ENCODE results near the gene CCDC60.
"Not testable (repeated sequence)": the region's sequence is repeated elsewhere in the genome, so short reads cannot be mapped to it uniquely, and the experiment has no call there.

Gene CCDC60

DNA sequence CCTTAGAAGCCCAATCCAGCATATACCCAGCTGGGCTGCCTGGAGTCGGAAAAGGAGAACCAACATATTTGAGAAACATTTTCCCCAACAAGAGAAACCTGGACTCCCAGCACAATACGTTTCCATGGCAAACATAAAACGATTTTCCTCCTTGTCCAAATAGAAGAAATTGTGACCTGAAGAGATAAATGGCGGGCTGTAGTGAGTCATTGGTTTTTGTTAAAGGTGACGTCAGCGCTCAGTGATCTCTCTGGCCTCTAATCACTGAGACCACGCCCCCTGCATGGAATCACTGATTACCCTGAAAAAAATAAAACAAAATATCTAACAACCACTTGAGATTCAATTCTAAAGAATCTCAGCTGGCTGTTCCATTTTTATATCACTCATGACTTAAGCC is 6.0 kb downstream of the CCDC60 start:
- Mint-ChIP-seq H3K9me3 (peaks cover 3% of the 10 kb centered on the region), H3K4me3 (no peak overlapping the region), H3K27ac (no peak overlapping the region), H3K36me3 (ENCODE audit: low read depth) (no peaks in the 10 kb centered on the region), H3K27me3 (ENCODE audit: low read depth) (peaks cover 5% of the 10 kb centered on the region), H3K4me1 (peaks cover 9% of the 10 kb centered on the region)
- TF ChIP-seq CTCF (IDR thresholded peaks at IDR 0.05; ENCODE audit: unreplicated experiment in 3 of 3), result no peak

- H3K9me3 Mint-ChIP-seq, result peaks cover 3% of the 10 kb centered on the region
- no peak for TF ChIP-seq CTCF (IDR thresholded peaks at IDR 0.05; ENCODE audit: unreplicated experiment in 3 of 3)
- peaks cover 9% of the 10 kb centered on the region for H3K4me1 Mint-ChIP-seq
- no peaks in the 10 kb centered on the region for H3K36me3 Mint-ChIP-seq (ENCODE audit: low read depth)
- H3K27ac Mint-ChIP-seq, result no peak overlapping the region
- no peak overlapping the region for H3K4me3 Mint-ChIP-seq
- H3K27me3 Mint-ChIP-seq (ENCODE audit: low read depth), result peaks cover 5% of the 10 kb centered on the region
Observed at GRCh38 chr12:119341020-119341419, 6.5 kb downstream of the CCDC60 start.

DNA sequence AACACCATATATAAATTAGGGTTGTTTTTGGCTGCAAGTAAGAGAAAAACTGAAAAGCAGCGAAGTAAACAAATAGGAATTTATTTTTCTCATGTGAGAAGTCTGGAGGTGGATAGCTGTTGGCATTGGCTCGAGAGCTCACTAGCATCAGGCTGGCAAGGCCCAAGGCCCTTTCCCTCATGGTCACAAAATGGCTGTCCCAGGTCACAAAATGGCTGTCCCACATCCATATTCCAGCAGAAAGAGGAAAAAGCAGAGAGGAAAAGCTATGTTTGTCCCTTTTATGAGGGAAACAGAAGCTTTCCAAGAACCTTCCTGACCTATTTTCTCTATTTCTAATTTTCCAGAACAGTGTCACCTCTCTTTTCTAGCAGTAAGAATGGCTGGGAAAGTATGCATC is 7.5 kb downstream of the CCDC60 start:
- Mint-ChIP-seq H3K36me3 (ENCODE audit: low read depth) (no peaks in the 10 kb centered on the region), H3K27ac (no peak overlapping the region), H3K9me3 (peaks cover 3% of the 10 kb centered on the region), H3K4me3 (no peak overlapping the region), H3K27me3 (ENCODE audit: low read depth) (peaks cover 5% of the 10 kb centered on the region), H3K4me1 (peaks cover 9% of the 10 kb centered on the region)
- TF ChIP-seq CTCF (IDR thresholded peaks at IDR 0.05; ENCODE audit: unreplicated experiment in 3 of 3), result no peak

DNA sequence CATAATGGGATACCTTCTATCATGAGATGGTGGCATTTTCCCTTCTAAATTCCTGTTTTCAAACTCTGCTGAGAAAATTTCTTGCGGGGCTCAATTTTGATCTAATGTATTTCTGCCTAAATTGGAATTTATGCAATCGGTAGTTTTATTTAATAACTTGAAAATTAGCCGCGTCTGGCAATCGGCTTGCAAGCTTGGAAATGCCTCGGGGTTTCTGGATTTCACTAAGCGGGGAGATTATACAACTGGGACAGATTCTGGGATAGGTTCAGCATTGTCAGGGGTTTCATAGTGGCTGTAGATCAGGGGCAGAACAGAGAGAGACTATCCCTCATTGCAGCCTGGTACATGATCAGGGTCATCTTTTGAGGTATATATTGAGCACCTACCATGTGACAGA is 8.6 kb downstream of the CCDC60 start:
- no peak overlapping the region for H3K4me3 Mint-ChIP-seq
- no peaks in the 10 kb centered on the region for H3K9me3 Mint-ChIP-seq
- TF ChIP-seq CTCF (IDR thresholded peaks at IDR 0.05; ENCODE audit: unreplicated experiment in 3 of 3), result no peak

GRCh38 chr12:119354172-119354571 is 19.6 kb downstream of the CCDC60 start:
- Mint-ChIP-seq H3K9me3 (peaks cover 19% of the 10 kb centered on the region), H3K36me3 (ENCODE audit: low read depth) (no peaks in the 10 kb centered on the region), H3K27ac (no peak overlapping the region), H3K4me1 (no peaks in the 10 kb centered on the region), H3K4me3 (no peak overlapping the region), H3K27me3 (ENCODE audit: low read depth) (peaks cover 6% of the 10 kb centered on the region)
- no peak for TF ChIP-seq CTCF (IDR thresholded peaks at IDR 0.05; ENCODE audit: unreplicated experiment in 3 of 3)

More for the DNA sequence above, 8.6 kb downstream of the CCDC60 start:
- no peak overlapping the region for H3K27ac Mint-ChIP-seq
- H3K36me3 Mint-ChIP-seq (ENCODE audit: low read depth), result no peaks in the 10 kb centered on the region
- peaks cover 5% of the 10 kb centered on the region for H3K27me3 Mint-ChIP-seq (ENCODE audit: low read depth)
- H3K4me1 Mint-ChIP-seq, result peaks cover 9% of the 10 kb centered on the region

GRCh38 chr12:119360366-119360765 is 25.8 kb downstream of the CCDC60 start:
- not testable (repeated sequence) for H3K27ac Mint-ChIP-seq; H3K27me3 Mint-ChIP-seq (ENCODE audit: low read depth); H3K4me3 Mint-ChIP-seq; H3K36me3 Mint-ChIP-seq (ENCODE audit: low read depth); H3K4me1 Mint-ChIP-seq
- peaks cover 12% of the 10 kb centered on the region for H3K9me3 Mint-ChIP-seq
